Stimulated activated CD4-positive, alpha-beta T cell treated with anti-CD3 and anti-CD28 coated beads, Interleukin-1b, Interleukin-23, amount 100 ng/mL, for 1 hour (primary cell): ENCODE results near the gene LURAP1L.

Source experiments
- DNase-seq, 2 donors: peaks; one replicate each; pipeline ENCODE4 v3.0.0-alpha.2; 2020; ENCODE audit warnings: low read depth in 2 of 2

Gene LURAP1L

GRCh38 chr9:12812710-12813109 lies 37.9 kb downstream of the LURAP1L start:
- DNase-seq, result no peak

GRCh38 chr9:12813533-12813932 lies 38.7 kb downstream of the LURAP1L start:
- no peak for DNase-seq

GRCh38 chr9:12813960-12814876 lies 39.4 kb downstream of the LURAP1L start:
- no peak for DNase-seq

- DNase-seq, result no peak
Measured at GRCh38 chr9:12814877-12815237, 40.0 kb downstream of the LURAP1L start.

GRCh38 chr9:12815888-12816287 lies 41.1 kb downstream of the LURAP1L start:
- DNase-seq, result no peak

- no peak for DNase-seq
Measured at GRCh38 chr9:12816656-12817101, 41.9 kb downstream of the LURAP1L start.

- DNase-seq, result no peak
Measured at GRCh38 chr9:12817702-12818101, 42.9 kb downstream of the LURAP1L start.

- DNase-seq, result no peak
Measured at GRCh38 chr9:12818431-12819000, 43.7 kb downstream of the LURAP1L start.

- no peak for DNase-seq
Measured at GRCh38 chr9:12819436-12820185, 44.8 kb downstream of the LURAP1L start.

GRCh38 chr9:12822111-12822510 lies 47.3 kb downstream of the LURAP1L start:
- DNase-seq, result no peak

GRCh38 chr9:12826924-12827565 lies 52.2 kb downstream of the LURAP1L start:
- DNase-seq, result no peak

GRCh38 chr9:12833701-12834100 lies 58.9 kb downstream of the LURAP1L start:
- DNase-seq, result no peak

GRCh38 chr9:12838546-12838945 lies 63.7 kb downstream of the LURAP1L start:
- DNase-seq, result no peak

GRCh38 chr9:12843735-12844134 lies 68.9 kb downstream of the LURAP1L start:
- no peak for DNase-seq

- no peak for DNase-seq
Measured at GRCh38 chr9:12846035-12846434, 71.2 kb downstream of the LURAP1L start.

- DNase-seq, result no peak
Measured at GRCh38 chr9:12847561-12847960, 72.7 kb downstream of the LURAP1L start.

GRCh38 chr9:12849486-12850003 lies 74.7 kb downstream of the LURAP1L start:
- DNase-seq, result no peak

GRCh38 chr9:12851341-12852090 lies 76.7 kb downstream of the LURAP1L start:
- DNase-seq, result no peak

GRCh38 chr9:12853051-12853450 lies 78.2 kb downstream of the LURAP1L start:
- no peak for DNase-seq

- DNase-seq, result no peak
Measured at GRCh38 chr9:12854221-12854620, 79.4 kb downstream of the LURAP1L start.

GRCh38 chr9:12855066-12855465 lies 80.2 kb downstream of the LURAP1L start:
- no peak for DNase-seq
